Measurements from ENCODE around the gene ACBD6. TPM values are rescaled to one million over a fixed set of nuclear protein-coding genes. Genes with fewer than 3 reads are reported as not detected.
A peak's percentile ranks its signal among the peaks of the same experiment; 100 is the strongest.

Gene ACBD6
- total and polyA plus RNA-seq, 2 experiments from 2014 or later: 75.7 to 88.8 TPM

DNA sequence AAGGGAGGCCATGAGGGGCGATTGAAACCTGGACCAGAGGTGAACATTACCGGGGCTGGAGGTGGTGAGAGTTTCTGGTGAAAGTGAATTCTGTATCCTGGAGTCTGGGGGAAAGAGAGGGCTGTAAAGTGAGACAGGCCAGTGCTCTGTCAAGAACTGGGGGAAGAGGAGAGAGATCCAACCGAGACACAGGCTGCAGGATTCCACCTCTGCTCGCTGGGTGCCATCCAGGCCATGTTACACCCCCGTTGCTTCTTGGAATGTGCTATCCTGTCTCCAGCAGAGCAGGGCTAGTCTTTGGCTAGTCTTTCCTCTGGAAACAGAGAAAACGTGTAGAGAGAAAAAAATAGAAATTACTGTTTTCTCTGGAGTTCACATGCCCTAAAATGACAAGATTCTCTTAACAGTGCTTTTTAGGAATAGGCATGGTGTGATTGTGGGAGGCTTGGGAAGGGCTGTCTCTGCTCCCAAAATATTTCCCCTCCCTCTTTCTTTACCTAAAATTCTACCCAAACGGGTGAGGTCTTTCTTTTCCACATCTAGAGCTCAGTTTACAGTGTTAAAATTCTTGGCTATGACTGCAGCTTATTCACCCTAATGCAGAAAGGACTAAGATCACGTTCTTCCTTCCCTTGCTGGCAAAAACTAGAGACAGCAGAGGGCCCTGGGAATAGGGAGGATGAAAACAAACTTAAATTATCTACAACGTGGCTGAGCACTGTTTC is 39.9 kb upstream of the ACBD6 start (continued):
- no peak for TF ChIP-seq CTCF (conservative IDR thresholded peaks at IDR 0.05; ENCODE audit: low read depth in 2 of 2)
- TF ChIP-seq POLR2AphosphoS5 (IDR thresholded peaks at IDR 0.05; ENCODE audit: low read depth): no peak
- no peak for TF ChIP-seq ZNF114 (CRISPR knock-in tag; IDR thresholded peaks at IDR 0.05)

- Histone ChIP-seq H3K27ac (ENCODE audit: low read depth) (no peak overlapping the region), H3K79me2 (replicated peaks; ENCODE audit: insufficient read depth) (no peaks in the 10 kb centered on the region), H2AFZ (peak overlapping the region; percentile 91), H3F3A (replicated peaks; ENCODE audit: low read depth) (no peaks in the 10 kb centered on the region), H3K4me2 (no peak overlapping the region), H3K27me3 (ENCODE audit: insufficient read depth) (no peaks in the 10 kb centered on the region), H4K20me1 (replicated peaks; ENCODE audit: insufficient read depth) (no peaks in the 10 kb centered on the region), H3K4me1 (ENCODE audit: insufficient read depth) (peaks cover 12% of the 10 kb centered on the region), H3K9me2 (ENCODE audit: insufficient read depth) (no peaks in the 10 kb centered on the region), H3K36me3 (ENCODE audit: insufficient read depth) (no peaks in the 10 kb centered on the region), H3K4me3 (no peak overlapping the region)
- Mint-ChIP-seq H3K9me3 (no peaks in the 10 kb centered on the region), H3K4me3 (no peak overlapping the region), H3K36me3 (ENCODE audit: low read depth) (no peaks in the 10 kb centered on the region), H3K27ac (no peak overlapping the region), H3K4me1 (peaks cover 17% of the 10 kb centered on the region), H3K27me3 (ENCODE audit: insufficient read depth, low read depth, poor library complexity) (peaks cover 3% of the 10 kb centered on the region)
- ATAC-seq (no peak), DNase-seq (ENCODE audit: low spot score) (no peak)
- TF ChIP-seq POLR2AphosphoS5 (IDR thresholded peaks at IDR 0.05; ENCODE audit: low read depth) (no peak), CREB1 (CRISPR knock-in tag; IDR thresholded peaks at IDR 0.05; ENCODE audit: low read depth) (no peak), EZH2phosphoT487 (IDR thresholded peaks at IDR 0.05; ENCODE audit: unreplicated experiment) (no peak), ZNF462 (CRISPR knock-in tag; IDR thresholded peaks at IDR 0.05) (no peak), STAT1 (IDR thresholded peaks at IDR 0.05; ENCODE audit: unreplicated experiment) (no peak), NANOG (IDR thresholded peaks at IDR 0.05; ENCODE audit: borderline replicate concordance) (no peak), CTCF (conservative IDR thresholded peaks at IDR 0.05; ENCODE audit: low read depth in 2 of 2) (no peak)
Measured at GRCh38 chr1:180540697-180541594, 38.6 kb upstream of the ACBD6 start.
